ENCODE measurements around the gene ABCD1. TPM values are rescaled to one million over a fixed set of nuclear protein-coding genes. Genes with fewer than 3 reads are reported as not detected.

The ABCD1 gene
- total RNA-seq, 5 donors from 2014 or later (not counting 1 experiment from before 2014, with no cell fraction given): 6.9 to 10.7 (median 7.9) TPM

DNA sequence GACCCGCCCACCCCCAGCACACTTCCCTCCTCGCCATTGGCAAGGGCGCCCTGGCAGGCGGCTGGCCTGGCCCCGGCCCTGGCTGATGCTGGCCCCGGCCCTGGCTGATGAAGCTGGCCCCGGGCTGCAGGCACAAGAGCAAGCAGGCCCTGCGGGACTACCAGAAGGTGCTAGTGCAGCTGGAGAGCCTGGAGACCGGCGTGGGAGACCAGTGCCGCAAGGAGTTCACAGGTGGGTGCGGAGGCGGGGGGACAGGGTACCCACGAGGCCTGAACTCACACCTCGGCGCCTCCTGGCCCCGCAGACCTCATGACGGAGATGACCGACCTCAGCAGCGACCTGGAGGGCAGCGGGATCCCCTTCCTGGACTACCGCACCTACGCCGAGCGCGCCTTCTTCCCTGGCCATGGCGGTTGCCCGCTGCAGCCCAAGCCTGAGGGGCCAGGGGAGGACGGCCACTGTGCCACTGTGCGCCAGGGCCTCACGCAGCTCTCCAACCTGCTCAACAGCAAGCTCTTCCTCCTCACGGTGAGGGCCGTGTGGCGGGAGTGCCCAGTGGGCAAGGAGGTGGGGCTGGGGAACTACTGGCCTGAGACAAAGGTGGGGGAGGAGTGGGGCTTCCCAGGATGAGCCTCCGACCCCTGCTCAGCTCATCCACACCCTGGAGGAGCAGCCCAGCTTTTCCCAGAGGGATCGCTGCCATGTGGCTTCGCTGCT is 50.1 kb downstream of the ABCD1 start:
- Mint-ChIP-seq H3K4me3 (no peak overlapping the region), H3K27me3 (peaks cover 0 to 1% of the 10 kb centered on the region in 2 donors), H3K27ac (no peak overlapping the region), H3K9me3 (no peaks in the 10 kb centered on the region), H3K36me3 (no peaks in the 10 kb centered on the region), H3K4me1 (peaks cover 0 to under 1% (median 0%) of the 10 kb centered on the region in 3 donors)
- H3K4me1 ChIP-seq (ENCODE audit: control insufficient read depth in 1 of 2, extremely low read depth in 1 of 2, insufficient read depth in 2 of 2, low read length in 2 of 2): no peaks in the 10 kb centered on the region
- H3K9me3 ChIP-seq: no peaks in the 10 kb centered on the region
- no peaks in the 10 kb centered on the region for H3K36me3 ChIP-seq (ENCODE audit: control insufficient read depth in 2 of 2, extremely low read depth in 1 of 2, insufficient read depth in 1 of 2, low read length in 1 of 2)
- H3K4me3 ChIP-seq (ENCODE audit: control insufficient read depth in 1 of 2, extremely low read depth in 1 of 2, low read length in 1 of 2): no peak overlapping the region
- ATAC-seq (replicated peaks in 1 of 4) (no peak), DNase-seq (peak in 1 of 35 experiments; percentile 0)
- no peak overlapping the region for H3K27ac ChIP-seq (ENCODE audit: low read length)
- peaks cover 0 to 19% of the 10 kb centered on the region in 2 experiments for H3K27me3 ChIP-seq (replicated peaks in 1 of 2; ENCODE audit: control insufficient read depth in 2 of 2, extremely low read depth in 1 of 2, insufficient read depth in 2 of 2, low read length in 1 of 2)
- WGBS (ENCODE audit: insufficient coverage): 100% methylated on average over 3 of the region's 37 CpGs
- ChIA-PET POLR2A (no interaction called here), CTCF (interaction anchor here in 1 of 2 donors (1.1 kb wide), 1 partner anchor 11 kb away, joined by 3 read pairs; no protein-coding TSS in a partner anchor)

DNA sequence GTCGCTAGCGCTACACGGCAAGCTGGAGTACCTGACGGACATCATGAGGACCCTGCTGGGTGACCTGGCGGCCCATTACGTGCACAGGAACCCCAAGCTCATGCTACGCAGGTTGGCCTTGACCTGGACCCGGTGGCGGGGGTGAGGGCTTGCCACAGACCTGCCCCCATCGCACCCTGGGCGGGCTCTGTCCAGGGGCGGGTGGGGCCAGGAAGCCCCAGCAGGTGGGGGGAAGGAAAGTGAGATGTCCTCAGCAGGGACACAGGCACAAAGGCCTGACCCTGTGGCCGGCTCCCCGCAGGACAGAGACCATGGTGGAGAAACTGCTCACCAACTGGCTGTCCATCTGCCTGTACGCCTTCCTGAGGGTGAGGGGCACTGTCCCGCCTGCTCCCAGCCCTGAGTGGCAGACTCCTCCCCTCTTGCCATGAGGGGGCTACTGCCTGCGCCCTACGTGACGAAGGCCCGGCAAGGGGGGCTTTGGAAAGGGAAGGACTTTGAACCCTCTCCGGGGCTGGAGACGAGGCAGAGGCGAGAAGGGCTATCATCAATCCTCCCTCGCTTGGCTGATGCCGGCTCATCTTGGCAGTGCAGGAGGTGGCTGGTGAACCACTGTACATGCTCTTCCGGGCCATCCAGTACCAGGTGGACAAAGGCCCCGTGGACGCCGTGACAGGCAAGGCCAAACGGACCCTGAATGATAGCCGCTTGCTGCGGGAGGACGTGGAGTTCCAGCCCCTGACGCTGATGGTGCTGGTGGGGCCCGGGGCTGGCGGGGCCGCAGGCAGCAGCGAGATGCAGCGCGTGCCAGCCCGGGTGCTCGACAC is 50.9 kb downstream of the ABCD1 start:
- DNase-seq (peak in 1 of 35 experiments; percentile 2), ATAC-seq (replicated peaks in 1 of 4) (no peak)
- Mint-ChIP-seq H3K27ac (no peak overlapping the region), H3K9me3 (no peaks in the 10 kb centered on the region), H3K36me3 (no peaks in the 10 kb centered on the region), H3K4me3 (no peak overlapping the region), H3K4me1 (peaks cover 3 to 7% (median 7%) of the 10 kb centered on the region in 3 donors), H3K27me3 (peaks cover 7 to 8% of the 10 kb centered on the region in 2 donors)
- Histone ChIP-seq H3K27me3 (replicated peaks in 1 of 2; ENCODE audit: control insufficient read depth in 2 of 2, extremely low read depth in 1 of 2, insufficient read depth in 2 of 2, low read length in 1 of 2) (peaks cover 0 to 27% of the 10 kb centered on the region in 2 experiments), H3K4me1 (ENCODE audit: control insufficient read depth in 1 of 2, extremely low read depth in 1 of 2, insufficient read depth in 2 of 2, low read length in 2 of 2) (peaks cover 0 to 5% of the 10 kb centered on the region in 2 experiments), H3K27ac (ENCODE audit: low read length) (no peak overlapping the region), H3K36me3 (ENCODE audit: control insufficient read depth in 2 of 2, extremely low read depth in 1 of 2, insufficient read depth in 1 of 2, low read length in 1 of 2) (no peaks in the 10 kb centered on the region), H3K9me3 (no peaks in the 10 kb centered on the region), H3K4me3 (ENCODE audit: control insufficient read depth in 1 of 2, extremely low read depth in 1 of 2, low read length in 1 of 2) (no peak overlapping the region)
- WGBS (ENCODE audit: insufficient coverage): 91% methylated on average over 26 of the region's 42 CpGs
- POLR2A ChIA-PET: no interaction called here
- CTCF ChIA-PET: interaction anchor here in 1 of 2 donors (1.1 kb wide), 1 partner anchor 12 kb away, joined by 3 read pairs; no protein-coding TSS in a partner anchor

GRCh38 chrX:153776120-153776599 is 51.5 kb downstream of the ABCD1 start:
- Histone ChIP-seq H3K4me3 (ENCODE audit: control insufficient read depth in 1 of 2, extremely low read depth in 1 of 2, low read length in 1 of 2) (no peak overlapping the region), H3K36me3 (ENCODE audit: control insufficient read depth in 2 of 2, extremely low read depth in 1 of 2, insufficient read depth in 1 of 2, low read length in 1 of 2) (no peaks in the 10 kb centered on the region), H3K4me1 (ENCODE audit: control insufficient read depth in 1 of 2, extremely low read depth in 1 of 2, insufficient read depth in 2 of 2, low read length in 2 of 2) (peaks cover 0 to 8% of the 10 kb centered on the region in 2 experiments), H3K9me3 (no peaks in the 10 kb centered on the region), H3K27me3 (replicated peaks in 1 of 2; ENCODE audit: control insufficient read depth in 2 of 2, extremely low read depth in 1 of 2, insufficient read depth in 2 of 2, low read length in 1 of 2) (peaks cover 0 to 30% of the 10 kb centered on the region in 2 experiments), H3K27ac (ENCODE audit: low read length) (no peak overlapping the region)
- CTCF ChIA-PET: no interaction called here
- POLR2A ChIA-PET: no interaction called here
- peaks cover 7 to 8% of the 10 kb centered on the region in 2 donors for H3K27me3 Mint-ChIP-seq
- H3K4me3 Mint-ChIP-seq: no peak overlapping the region
- H3K27ac Mint-ChIP-seq: no peak overlapping the region
- no CpG with 5 or more reads among the region's 20 CpGs for WGBS (ENCODE audit: insufficient coverage)
- H3K36me3 Mint-ChIP-seq: no peaks in the 10 kb centered on the region
- DNase-seq (no peak), ATAC-seq (replicated peaks in 1 of 4) (no peak)
- no peaks in the 10 kb centered on the region for H3K9me3 Mint-ChIP-seq
- peaks cover 3 to 7% (median 7%) of the 10 kb centered on the region in 3 donors for H3K4me1 Mint-ChIP-seq

- Mint-ChIP-seq H3K27me3 (peaks cover 7 to 8% of the 10 kb centered on the region in 2 donors), H3K27ac (no peak overlapping the region), H3K4me3 (no peak overlapping the region), H3K4me1 (peaks cover 3 to 7% (median 7%) of the 10 kb centered on the region in 3 donors), H3K9me3 (no peaks in the 10 kb centered on the region), H3K36me3 (no peaks in the 10 kb centered on the region)
- no peak overlapping the region for H3K27ac ChIP-seq (ENCODE audit: low read length)
- ATAC-seq (replicated peaks in 1 of 4): no peak
- no peaks in the 10 kb centered on the region for H3K9me3 ChIP-seq
- 77% methylated on average over 9 of the region's 22 CpGs for WGBS (ENCODE audit: insufficient coverage)
- H3K4me1 ChIP-seq (ENCODE audit: control insufficient read depth in 1 of 2, extremely low read depth in 1 of 2, insufficient read depth in 2 of 2, low read length in 2 of 2): peaks cover 0 to 8% of the 10 kb centered on the region in 2 experiments
- H3K27me3 ChIP-seq (replicated peaks in 1 of 2; ENCODE audit: control insufficient read depth in 2 of 2, extremely low read depth in 1 of 2, insufficient read depth in 2 of 2, low read length in 1 of 2): peaks cover 0 to 33% of the 10 kb centered on the region in 2 experiments
- H3K4me3 ChIP-seq (ENCODE audit: control insufficient read depth in 1 of 2, extremely low read depth in 1 of 2, low read length in 1 of 2): no peak overlapping the region
- H3K36me3 ChIP-seq (ENCODE audit: control insufficient read depth in 2 of 2, extremely low read depth in 1 of 2, insufficient read depth in 1 of 2, low read length in 1 of 2): no peaks in the 10 kb centered on the region
- CTCF ChIA-PET: no interaction called here
- POLR2A ChIA-PET: no interaction called here
- DNase-seq: no peak
Measured at GRCh38 chrX:153776611-153777045, 52.0 kb downstream of the ABCD1 start.

GRCh38 chrX:153777261-153778090 is 52.8 kb downstream of the ABCD1 start:
- CTCF ChIA-PET: no interaction called here
- H3K4me3 ChIP-seq (ENCODE audit: control insufficient read depth in 1 of 2, extremely low read depth in 1 of 2, low read length in 1 of 2): no peak overlapping the region
- Mint-ChIP-seq H3K9me3 (no peaks in the 10 kb centered on the region), H3K4me1 (peaks cover 3 to 7% (median 7%) of the 10 kb centered on the region in 3 donors), H3K4me3 (no peak overlapping the region), H3K36me3 (no peaks in the 10 kb centered on the region), H3K27me3 (peaks cover 7 to 8% of the 10 kb centered on the region in 2 donors), H3K27ac (no peak overlapping the region)
- no peaks in the 10 kb centered on the region for H3K9me3 ChIP-seq
- H3K27ac ChIP-seq (ENCODE audit: low read length): no peak overlapping the region
- peaks cover 0 to 33% of the 10 kb centered on the region in 2 experiments for H3K27me3 ChIP-seq (replicated peaks in 1 of 2; ENCODE audit: control insufficient read depth in 2 of 2, extremely low read depth in 1 of 2, insufficient read depth in 2 of 2, low read length in 1 of 2)
- H3K36me3 ChIP-seq (ENCODE audit: control insufficient read depth in 2 of 2, extremely low read depth in 1 of 2, insufficient read depth in 1 of 2, low read length in 1 of 2): peaks cover 0 to 4% of the 10 kb centered on the region in 2 donors
- POLR2A ChIA-PET: no interaction called here
- DNase-seq (no peak), ATAC-seq (replicated peaks in 1 of 4) (no peak)
- peaks cover 0 to 8% of the 10 kb centered on the region in 2 experiments for H3K4me1 ChIP-seq (ENCODE audit: control insufficient read depth in 1 of 2, extremely low read depth in 1 of 2, insufficient read depth in 2 of 2, low read length in 2 of 2)
- 82% methylated on average over 3 of the region's 34 CpGs for WGBS (ENCODE audit: insufficient coverage)

DNA sequence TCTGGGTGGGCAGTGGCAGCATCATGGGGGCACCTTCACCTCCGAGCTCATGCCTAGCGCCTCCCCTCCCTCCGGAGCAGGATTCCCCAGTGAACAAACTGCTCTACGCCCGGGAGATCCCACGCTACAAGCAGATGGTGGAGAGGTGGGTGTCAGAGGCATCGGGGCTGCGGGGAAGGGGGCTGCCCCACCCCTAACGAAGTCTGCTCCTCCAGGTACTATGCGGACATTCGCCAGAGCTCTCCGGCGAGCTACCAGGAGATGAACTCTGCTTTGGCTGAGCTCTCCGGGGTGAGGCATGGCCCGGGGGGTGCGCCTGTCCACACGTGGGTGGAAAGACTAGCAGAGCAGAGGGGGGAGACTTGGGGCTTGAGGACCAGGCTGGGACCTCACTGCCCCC is 53.5 kb downstream of the ABCD1 start:
- CTCF ChIA-PET: no interaction called here
- DNase-seq (no peak), ATAC-seq (replicated peaks in 1 of 4) (no peak)
- Mint-ChIP-seq H3K9me3 (no peaks in the 10 kb centered on the region), H3K4me1 (peaks cover 3 to 7% (median 7%) of the 10 kb centered on the region in 3 donors), H3K27me3 (peaks cover 7 to 8% of the 10 kb centered on the region in 2 donors), H3K27ac (no peak overlapping the region), H3K4me3 (no peak overlapping the region), H3K36me3 (no peaks in the 10 kb centered on the region)
- Histone ChIP-seq H3K4me1 (ENCODE audit: control insufficient read depth in 1 of 2, extremely low read depth in 1 of 2, insufficient read depth in 2 of 2, low read length in 2 of 2) (peaks cover 0 to 8% of the 10 kb centered on the region in 2 experiments), H3K36me3 (ENCODE audit: control insufficient read depth in 2 of 2, extremely low read depth in 1 of 2, insufficient read depth in 1 of 2, low read length in 1 of 2) (peaks cover 0 to 7% of the 10 kb centered on the region in 2 donors), H3K4me3 (ENCODE audit: control insufficient read depth in 1 of 2, extremely low read depth in 1 of 2, low read length in 1 of 2) (no peak overlapping the region), H3K27me3 (replicated peaks in 1 of 2; ENCODE audit: control insufficient read depth in 2 of 2, extremely low read depth in 1 of 2, insufficient read depth in 2 of 2, low read length in 1 of 2) (peaks cover 0 to 33% of the 10 kb centered on the region in 2 experiments), H3K9me3 (no peaks in the 10 kb centered on the region), H3K27ac (ENCODE audit: low read length) (no peak overlapping the region)
- POLR2A ChIA-PET: no interaction called here
- 80% methylated on average over 1 of the region's 17 CpGs for WGBS (ENCODE audit: insufficient coverage)
